PFSK-1 (cell line): ENCODE data around the gene PLXND1.

ENCODE experiments used
- POLR2AphosphoS5 ChIP-seq: IDR thresholded peaks from 2 replicates; pipeline ENCODE4 v1.6.1; 2012; ENCODE audit warnings: low read depth, mild to moderate bottlenecking, control low read depth, low read length, moderate library complexity
- TAF1 ChIP-seq: IDR thresholded peaks from 2 replicates; pipeline ENCODE4 v1.6.1; 2012; ENCODE audit warnings: low read length, control low read depth, borderline replicate concordance; ENCODE audit not compliant: insufficient read depth

DNA sequence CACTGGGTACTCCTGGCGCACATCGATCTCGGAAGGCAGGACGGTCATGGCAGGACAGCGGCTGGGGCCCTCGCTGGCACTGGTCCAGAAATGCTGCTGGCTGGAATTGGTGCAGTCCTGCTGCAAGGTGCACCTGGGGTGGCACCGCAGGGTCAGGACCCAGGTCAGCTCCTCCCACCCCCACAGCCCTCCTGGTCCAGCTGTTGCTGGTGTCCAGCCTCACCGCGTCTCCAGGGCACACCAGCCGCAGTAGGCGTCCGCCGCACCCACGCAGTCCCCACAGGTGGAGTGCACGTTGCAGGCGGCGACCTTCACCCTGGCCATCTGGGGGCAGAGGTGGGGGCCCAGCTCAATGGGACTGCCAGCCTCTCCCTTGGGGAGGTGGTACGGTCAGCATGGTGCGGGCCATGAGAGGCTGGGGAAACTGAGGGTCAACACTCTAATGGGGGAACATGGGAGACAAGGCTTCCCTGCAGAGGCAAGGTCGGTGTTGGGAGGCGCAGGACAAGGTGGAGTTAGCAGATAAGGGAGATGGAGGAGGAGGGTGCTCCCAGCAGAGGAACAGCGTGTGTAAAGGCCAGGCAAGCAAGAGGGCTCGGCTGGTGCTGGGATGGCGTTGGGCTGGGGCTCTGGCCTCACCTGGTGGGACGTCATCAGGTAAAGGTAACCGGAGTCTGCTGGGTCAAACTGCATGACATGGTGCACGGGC lies 20.4 kb downstream of the PLXND1 start:
- TF ChIP-seq TAF1: no peak
- TF ChIP-seq POLR2AphosphoS5: no peak
